Suprapubic skin (tissue), 3 donors: Measurements from ENCODE around the gene NYAP2.

ENCODE experiments used
- POLR2A ChIP-seq, 2 donors: fragments of 450-650 bp; IDR thresholded peaks; one replicate each; pipeline ENCODE4 v1.6.1; 2017; ENCODE audit warnings: antibody characterized with exemption in 2 of 2, mild to moderate bottlenecking in 2 of 2, moderate library complexity in 2 of 2
- TF ChIP-seq, protein P1 (sequence below), 2 donors: fragments of 200-600 bp in 1 of 2; fragments of 450-650 bp in 1 of 2; sonication (generic) in 1 of 2; IDR thresholded peaks; one replicate each; pipeline ENCODE4 v1.5.1; 2016 to 2019; ENCODE audit warnings: antibody characterized with exemption in 2 of 2, mild to moderate bottlenecking in 1 of 2, moderate library complexity in 1 of 2

GRCh38 chr2:225602205-225602604 is 202.7 kb downstream of the NYAP2 start:
- TF ChIP-seq, protein P1, sequence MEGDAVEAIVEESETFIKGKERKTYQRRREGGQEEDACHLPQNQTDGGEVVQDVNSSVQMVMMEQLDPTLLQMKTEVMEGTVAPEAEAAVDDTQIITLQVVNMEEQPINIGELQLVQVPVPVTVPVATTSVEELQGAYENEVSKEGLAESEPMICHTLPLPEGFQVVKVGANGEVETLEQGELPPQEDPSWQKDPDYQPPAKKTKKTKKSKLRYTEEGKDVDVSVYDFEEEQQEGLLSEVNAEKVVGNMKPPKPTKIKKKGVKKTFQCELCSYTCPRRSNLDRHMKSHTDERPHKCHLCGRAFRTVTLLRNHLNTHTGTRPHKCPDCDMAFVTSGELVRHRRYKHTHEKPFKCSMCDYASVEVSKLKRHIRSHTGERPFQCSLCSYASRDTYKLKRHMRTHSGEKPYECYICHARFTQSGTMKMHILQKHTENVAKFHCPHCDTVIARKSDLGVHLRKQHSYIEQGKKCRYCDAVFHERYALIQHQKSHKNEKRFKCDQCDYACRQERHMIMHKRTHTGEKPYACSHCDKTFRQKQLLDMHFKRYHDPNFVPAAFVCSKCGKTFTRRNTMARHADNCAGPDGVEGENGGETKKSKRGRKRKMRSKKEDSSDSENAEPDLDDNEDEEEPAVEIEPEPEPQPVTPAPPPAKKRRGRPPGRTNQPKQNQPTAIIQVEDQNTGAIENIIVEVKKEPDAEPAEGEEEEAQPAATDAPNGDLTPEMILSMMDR (IDR thresholded peaks at IDR 0.05): no peak
- TF ChIP-seq POLR2A (IDR thresholded peaks at IDR 0.05): no peak
